Rectal smooth muscle tissue (tissue), 1 donor: ENCODE data around the gene GUCY1A2.

Experiments
- H3K27ac ChIP-seq: one replicate; pipeline ENCODE4 v1.7.0; 2013; ENCODE audit warnings: low read depth, low read length, inconsistent platforms
- H3K27me3 ChIP-seq: one replicate; pipeline ENCODE4 v1.7.0; 2013; ENCODE audit warnings: low read length; ENCODE audit not compliant: control insufficient read depth, insufficient read depth
- H3K36me3 ChIP-seq: one replicate; pipeline ENCODE4 v1.7.0; 2013; ENCODE audit warnings: low read length; ENCODE audit not compliant: control insufficient read depth, insufficient read depth
- H3K4me1 ChIP-seq: one replicate; pipeline ENCODE4 v1.7.0; 2013; ENCODE audit warnings: low read length; ENCODE audit not compliant: control insufficient read depth, insufficient read depth
- H3K4me3 ChIP-seq: one replicate; pipeline ENCODE4 v1.7.0; 2013; ENCODE audit warnings: low read length
- H3K9ac ChIP-seq: one replicate; pipeline ENCODE4 v1.7.0; 2013; ENCODE audit warnings: low read length

The GUCY1A2 gene

GRCh38 chr11:106733635-106734034 lies 284.6 kb downstream of the GUCY1A2 start:
- Histone ChIP-seq H3K4me1 (no peaks in the 10 kb centered on the region), H3K27ac (no peak overlapping the region), H3K4me3 (no peak overlapping the region), H3K36me3 (no peaks in the 10 kb centered on the region), H3K27me3 (no peaks in the 10 kb centered on the region), H3K9ac (no peak overlapping the region)

- H3K9ac ChIP-seq: no peak overlapping the region
- no peak overlapping the region for H3K4me3 ChIP-seq
- no peaks in the 10 kb centered on the region for H3K27me3 ChIP-seq
- no peak overlapping the region for H3K27ac ChIP-seq
- no peaks in the 10 kb centered on the region for H3K36me3 ChIP-seq
- H3K4me1 ChIP-seq: no peaks in the 10 kb centered on the region
These were observed 289.4 kb downstream of the GUCY1A2 start for GRCh38 chr11:106728859-106729258.

DNA sequence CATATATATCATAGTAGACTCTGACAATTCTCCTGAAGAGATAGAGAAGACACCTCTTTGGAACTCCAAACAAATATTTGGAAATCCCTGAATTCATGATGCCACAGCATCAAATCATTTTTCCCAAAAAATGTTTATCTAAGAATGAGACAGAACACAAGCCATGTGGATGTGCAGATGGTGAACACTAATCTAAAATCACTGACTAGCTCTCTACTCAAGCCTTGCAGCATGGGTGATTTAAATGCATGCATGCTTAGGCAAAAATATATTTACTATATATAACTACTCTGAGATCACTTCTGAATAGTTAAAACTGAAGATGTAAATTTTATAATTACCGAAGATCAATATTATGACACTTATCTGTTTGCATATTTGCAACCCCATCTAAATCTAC lies 289.9 kb downstream of the GUCY1A2 start:
- Histone ChIP-seq H3K36me3 (no peaks in the 10 kb centered on the region), H3K4me1 (no peaks in the 10 kb centered on the region), H3K9ac (no peak overlapping the region), H3K27ac (no peak overlapping the region), H3K4me3 (no peak overlapping the region), H3K27me3 (no peaks in the 10 kb centered on the region)

- Histone ChIP-seq H3K9ac (no peak overlapping the region), H3K4me3 (no peak overlapping the region), H3K27ac (no peak overlapping the region), H3K27me3 (no peaks in the 10 kb centered on the region), H3K4me1 (no peaks in the 10 kb centered on the region), H3K36me3 (no peaks in the 10 kb centered on the region)
These were observed 291.0 kb downstream of the GUCY1A2 start for GRCh38 chr11:106727256-106727655.

DNA sequence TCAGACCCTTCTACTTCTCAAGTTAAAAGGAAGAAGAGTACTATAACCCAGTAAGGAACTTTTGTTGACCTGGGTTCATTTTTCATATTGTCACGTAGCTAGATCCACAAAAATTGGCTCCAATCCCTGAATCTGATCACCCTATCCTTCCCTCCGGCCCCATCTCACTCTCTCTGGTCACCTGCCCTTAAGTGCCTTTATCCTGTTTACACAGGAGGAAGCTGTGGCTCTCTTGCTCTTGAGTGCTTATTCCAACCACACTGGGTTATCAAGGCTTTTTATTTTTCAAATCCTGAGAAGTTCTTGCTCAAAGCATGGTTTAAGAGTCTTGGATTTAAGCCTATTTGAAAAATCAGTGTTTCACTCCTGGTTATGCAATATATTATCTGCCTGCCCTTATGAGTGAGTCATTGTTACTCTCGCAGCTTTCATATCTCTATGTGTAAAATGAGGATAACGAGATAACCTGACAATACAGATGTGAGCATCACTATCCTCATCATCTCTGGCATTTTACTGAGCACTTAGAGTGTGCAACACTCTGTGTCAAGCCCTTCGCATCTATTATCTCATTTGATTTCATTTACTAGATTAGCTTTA lies 293.9 kb downstream of the GUCY1A2 start:
- Histone ChIP-seq H3K27ac (no peak overlapping the region), H3K4me3 (no peak overlapping the region), H3K4me1 (no peaks in the 10 kb centered on the region)

GRCh38 chr11:106723071-106723470 lies 295.2 kb downstream of the GUCY1A2 start:
- H3K27ac ChIP-seq: no peak overlapping the region
- H3K4me1 ChIP-seq: no peaks in the 10 kb centered on the region
- H3K36me3 ChIP-seq: no peaks in the 10 kb centered on the region
- H3K27me3 ChIP-seq: no peaks in the 10 kb centered on the region
- no peak overlapping the region for H3K4me3 ChIP-seq
- H3K9ac ChIP-seq: no peak overlapping the region

More for the DNA sequence above, 293.9 kb downstream of the GUCY1A2 start:
- Histone ChIP-seq H3K36me3 (no peaks in the 10 kb centered on the region), H3K9ac (no peak overlapping the region), H3K27me3 (no peaks in the 10 kb centered on the region)

DNA sequence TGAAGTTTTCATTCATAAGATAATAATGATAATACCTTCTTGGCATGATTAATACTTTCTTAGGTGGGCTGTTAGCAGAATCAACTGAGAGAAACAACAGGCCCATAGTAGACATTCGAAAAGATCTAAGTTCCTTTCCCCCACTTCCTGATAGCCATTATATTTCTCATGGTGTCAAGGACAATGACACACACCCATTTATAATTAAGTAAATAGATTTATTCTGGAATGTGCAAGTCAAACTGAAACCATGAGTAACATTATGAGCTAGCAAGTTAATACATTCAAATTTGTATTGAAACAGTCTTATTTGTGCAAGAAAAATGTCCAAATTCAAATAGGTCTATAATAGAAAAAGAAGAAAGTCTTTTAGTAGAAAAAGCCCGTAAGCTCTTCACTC lies 301.1 kb downstream of the GUCY1A2 start:
- H3K27me3 ChIP-seq: no peaks in the 10 kb centered on the region
- H3K36me3 ChIP-seq: no peaks in the 10 kb centered on the region
- no peak overlapping the region for H3K27ac ChIP-seq
- H3K4me1 ChIP-seq: no peaks in the 10 kb centered on the region
- H3K9ac ChIP-seq: no peak overlapping the region
- no peak overlapping the region for H3K4me3 ChIP-seq

DNA sequence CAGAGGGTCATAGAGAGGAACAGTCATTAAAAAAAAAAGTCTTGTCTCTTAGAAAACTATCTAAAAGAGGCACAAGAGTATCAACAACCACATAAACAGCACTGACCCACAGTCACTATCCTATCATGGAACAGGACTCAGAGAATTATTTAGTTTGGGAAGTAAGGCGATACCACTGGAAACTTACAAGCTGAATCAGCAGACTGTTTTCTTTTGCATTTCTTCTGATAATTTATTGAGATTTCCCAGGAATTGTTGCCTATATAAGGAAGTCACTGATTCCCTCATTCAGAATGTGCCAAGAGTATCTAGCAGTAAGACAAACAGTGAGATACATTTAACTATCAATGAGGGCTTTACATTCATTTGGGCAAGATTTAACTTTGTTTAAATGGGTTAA lies 304.1 kb downstream of the GUCY1A2 start:
- Histone ChIP-seq H3K9ac (no peak overlapping the region), H3K36me3 (no peaks in the 10 kb centered on the region), H3K4me3 (no peak overlapping the region), H3K27ac (no peak overlapping the region), H3K4me1 (no peaks in the 10 kb centered on the region), H3K27me3 (no peaks in the 10 kb centered on the region)

- Histone ChIP-seq H3K4me1 (no peaks in the 10 kb centered on the region), H3K9ac (no peak overlapping the region), H3K36me3 (no peaks in the 10 kb centered on the region), H3K27me3 (no peaks in the 10 kb centered on the region), H3K27ac (no peak overlapping the region), H3K4me3 (no peak overlapping the region)
These were observed 309.9 kb downstream of the GUCY1A2 start for GRCh38 chr11:106708348-106708747.

GRCh38 chr11:106706355-106706754 lies 311.9 kb downstream of the GUCY1A2 start:
- H3K27ac ChIP-seq: no peak overlapping the region
- H3K9ac ChIP-seq: no peak overlapping the region
- no peaks in the 10 kb centered on the region for H3K36me3 ChIP-seq
- H3K4me3 ChIP-seq: no peak overlapping the region
- H3K27me3 ChIP-seq: no peaks in the 10 kb centered on the region
- H3K4me1 ChIP-seq: no peaks in the 10 kb centered on the region

- Histone ChIP-seq H3K27ac (no peak overlapping the region), H3K4me3 (no peak overlapping the region), H3K27me3 (no peaks in the 10 kb centered on the region), H3K4me1 (no peaks in the 10 kb centered on the region), H3K36me3 (no peaks in the 10 kb centered on the region), H3K9ac (no peak overlapping the region)
These were observed 315.5 kb downstream of the GUCY1A2 start for GRCh38 chr11:106702805-106703204.

GRCh38 chr11:106697058-106697457 lies 321.2 kb downstream of the GUCY1A2 start:
- H3K4me1 ChIP-seq: no peaks in the 10 kb centered on the region
- no peak overlapping the region for H3K9ac ChIP-seq
- H3K36me3 ChIP-seq: no peaks in the 10 kb centered on the region
- H3K27ac ChIP-seq: no peak overlapping the region
- H3K27me3 ChIP-seq: no peaks in the 10 kb centered on the region
- H3K4me3 ChIP-seq: no peak overlapping the region

DNA sequence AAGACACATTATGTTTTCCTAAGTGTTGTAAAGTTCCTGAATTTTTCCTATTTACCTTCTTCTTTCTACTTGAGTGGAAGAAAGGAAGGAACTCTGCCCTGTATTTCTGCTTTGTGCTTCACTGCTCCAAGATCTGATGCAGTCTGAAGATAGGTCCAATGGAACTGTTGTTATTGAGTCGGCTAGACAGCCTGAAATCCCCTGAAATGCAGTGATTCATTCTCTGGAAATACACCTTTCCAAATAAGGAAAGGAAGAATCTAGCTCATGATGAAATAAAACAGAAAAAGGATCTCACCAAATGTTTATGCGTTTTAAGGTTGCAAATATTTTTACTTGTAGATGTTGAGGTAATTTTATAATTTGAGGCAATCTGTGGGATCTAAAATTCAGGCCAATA lies 322.8 kb downstream of the GUCY1A2 start:
- Histone ChIP-seq H3K4me3 (no peak overlapping the region), H3K36me3 (no peaks in the 10 kb centered on the region), H3K4me1 (no peaks in the 10 kb centered on the region), H3K9ac (no peak overlapping the region), H3K27ac (no peak overlapping the region), H3K27me3 (no peaks in the 10 kb centered on the region)
